Left forelimb (tissue), 1 donor: Measurements from ENCODE around the gene LOXL3.

Experiments
- DNase-seq: peaks from one replicate; pipeline ENCODE4 v3.0.0-alpha.2; 2018; ENCODE audit warnings: low spot score

The LOXL3 gene

DNA sequence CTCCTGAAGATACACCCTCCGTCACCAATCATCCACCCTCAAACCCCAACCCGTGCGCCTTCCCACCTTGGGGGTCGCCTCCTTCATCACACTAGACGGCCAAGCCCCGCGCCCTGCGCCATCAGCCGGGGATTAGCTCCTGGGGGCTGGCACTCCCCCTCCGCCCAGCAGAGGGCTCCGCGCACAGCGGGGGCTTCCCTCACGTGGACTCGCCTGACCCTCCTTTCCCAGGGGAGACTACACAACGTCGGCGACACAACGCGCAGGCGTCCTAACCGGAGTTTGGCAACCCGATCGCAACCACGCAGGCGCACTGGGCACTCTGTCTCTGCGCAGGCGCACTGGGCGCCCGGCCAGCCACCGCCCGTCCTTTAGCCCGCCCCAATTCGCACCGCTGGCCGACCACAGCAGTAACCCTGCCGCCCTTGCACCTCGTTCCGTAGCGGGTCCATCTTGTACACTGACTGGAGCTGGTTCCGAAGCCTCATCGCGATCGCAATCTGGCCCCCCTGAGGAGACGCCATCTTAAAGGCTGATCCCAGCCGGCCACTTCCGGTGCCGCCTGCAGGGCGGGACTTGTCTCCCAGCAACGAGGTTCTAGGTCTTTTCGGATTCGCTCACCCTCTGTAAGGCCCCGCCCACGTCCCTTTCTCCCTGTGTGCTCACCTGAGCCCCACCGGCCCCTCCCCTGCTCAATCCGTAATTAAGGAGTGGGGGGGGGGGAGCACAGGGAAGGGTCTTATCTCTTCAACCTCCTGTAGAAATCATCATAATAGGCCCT lies 46.4 kb downstream of the LOXL3 start, which contains the start of gene PCGF1:
Gene PCGF1, minus strand, starts transcription at position 551 of the 781 bp plus-strand sequence. Its CDS starts 27 bp downstream, at position 524.
- DNase-seq = peak; percentile 99

DNA sequence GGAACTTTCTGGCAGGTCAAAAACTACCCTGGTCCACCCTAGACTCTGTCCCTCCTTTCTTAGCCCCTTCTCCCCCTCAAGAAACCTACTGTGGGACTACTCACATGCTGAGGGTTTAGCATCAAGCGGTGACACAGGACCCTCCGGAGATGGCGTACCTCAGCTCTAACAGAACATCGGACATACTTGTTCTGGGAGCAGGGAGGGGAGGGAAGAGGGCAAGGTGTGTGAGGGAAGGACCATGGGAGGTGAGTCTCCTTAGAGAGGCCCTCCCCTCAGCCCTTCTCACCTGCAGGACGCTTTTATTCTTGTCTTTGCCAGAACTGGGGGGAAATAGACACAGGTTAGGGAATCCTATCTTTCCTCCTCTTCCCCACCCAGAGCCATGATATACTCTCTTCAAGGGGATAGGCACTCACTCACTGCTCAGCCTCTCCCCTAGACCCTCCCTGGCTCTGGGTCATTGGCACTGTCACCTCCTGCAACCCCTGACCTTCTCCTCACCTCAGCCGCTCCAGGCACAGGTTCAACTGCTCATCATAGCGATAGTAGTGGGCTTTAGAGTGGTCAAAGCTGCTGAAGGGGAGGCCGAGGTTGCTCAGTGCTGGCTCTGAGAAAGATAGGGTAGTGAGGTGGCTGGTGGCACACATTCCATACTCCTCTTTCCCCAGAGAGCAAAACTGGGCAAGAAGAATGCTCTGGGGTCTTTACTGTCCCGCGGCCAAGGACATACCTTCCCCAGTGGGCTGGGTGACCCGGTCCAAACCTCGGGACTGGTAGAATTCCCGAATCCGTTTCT lies 48.1 kb downstream of the LOXL3 start:
- no peak for DNase-seq

- DNase-seq = no peak
Observed at GRCh38 chr2:74504591-74504990, 49.2 kb downstream of the LOXL3 start.

DNA sequence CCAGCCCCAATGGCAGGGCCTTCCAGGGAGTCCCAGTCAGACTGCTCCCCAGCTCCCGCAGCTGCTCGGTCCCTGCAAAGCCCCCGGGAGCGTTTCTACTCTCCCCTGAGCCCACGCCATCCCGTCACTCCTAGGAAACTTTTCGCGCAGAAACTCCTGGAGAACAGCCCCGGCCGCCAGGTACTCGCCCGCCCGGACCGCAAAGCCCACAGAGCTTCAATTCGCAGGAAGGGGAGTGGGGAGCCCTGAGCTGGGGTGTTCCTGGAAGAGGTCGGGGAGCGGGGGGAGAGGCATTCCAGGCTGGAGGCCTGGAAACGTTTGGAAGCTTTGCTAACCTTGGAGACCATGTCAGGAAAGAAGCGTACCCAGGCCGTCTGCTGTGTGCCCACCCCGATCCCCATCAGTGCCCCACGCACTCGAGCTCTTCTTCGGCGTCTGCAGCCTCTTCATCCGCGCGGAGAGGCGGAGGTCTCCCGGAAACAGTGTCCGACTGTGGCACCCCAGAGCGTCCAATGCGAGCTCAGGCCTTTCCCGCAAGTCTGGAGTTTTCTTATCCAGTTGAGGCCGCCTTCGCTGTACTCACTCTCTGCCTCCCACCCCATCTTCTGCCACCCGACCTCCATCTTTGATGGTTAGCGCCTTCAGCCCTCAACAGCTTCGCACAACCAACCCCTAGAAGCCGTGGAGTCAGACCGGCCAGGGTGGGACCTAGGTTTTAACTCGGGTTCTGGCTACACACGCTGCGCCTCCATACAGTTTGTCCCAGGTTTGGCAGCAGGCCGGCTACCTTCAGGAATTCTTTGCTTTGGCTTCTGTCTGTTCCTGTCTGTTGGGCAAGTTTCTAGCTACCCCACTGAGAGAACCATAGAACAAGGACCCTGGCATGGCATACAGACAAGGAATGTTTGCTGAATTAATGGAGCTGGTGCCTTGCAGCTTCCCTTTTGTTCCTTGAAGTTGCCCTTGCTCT lies 50.0 kb downstream of the LOXL3 start:
- DNase-seq = no peak

DNA sequence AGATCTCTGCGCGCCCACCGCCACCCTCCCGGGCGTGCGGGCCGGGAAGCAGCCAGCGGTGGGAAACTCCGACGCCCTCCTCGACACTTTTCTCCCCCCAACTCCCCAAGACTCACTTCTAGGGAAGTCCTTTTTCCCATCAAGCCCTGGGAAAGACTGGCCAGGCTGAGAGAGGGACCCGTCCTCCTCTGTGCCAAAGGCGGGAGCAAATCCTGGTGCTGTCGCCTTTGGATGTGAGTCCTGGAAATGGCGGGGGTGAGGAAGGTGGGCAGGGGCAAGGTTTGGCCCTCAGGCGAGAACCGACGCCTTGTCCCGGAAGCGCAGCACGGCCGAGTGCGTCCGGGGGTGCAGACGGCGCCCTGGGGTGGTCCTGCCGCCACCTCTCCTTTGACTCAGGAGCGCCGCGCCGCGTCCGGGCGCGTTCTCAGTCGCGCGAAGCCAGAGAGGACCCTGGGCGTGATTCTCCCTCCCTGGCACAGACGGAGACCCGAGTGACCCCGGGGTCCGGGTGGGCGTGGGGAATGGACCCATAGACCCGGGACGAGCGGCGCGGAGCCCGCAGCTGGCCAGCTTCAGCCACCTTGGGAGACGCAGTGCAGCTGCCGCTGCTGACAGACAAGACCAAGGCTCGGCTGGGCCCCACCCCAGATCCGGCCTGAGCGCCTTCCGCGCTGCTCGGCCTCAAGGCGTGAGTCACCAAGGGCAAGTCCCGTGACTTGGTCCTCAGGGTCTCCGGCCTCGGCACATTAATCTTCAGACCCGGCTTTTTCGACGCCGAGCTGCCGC lies 50.8 kb downstream of the LOXL3 start:
- DNase-seq = no peak

GRCh38 chr2:74502147-74502719 lies 51.5 kb downstream of the LOXL3 start:
- DNase-seq = no peak

DNA sequence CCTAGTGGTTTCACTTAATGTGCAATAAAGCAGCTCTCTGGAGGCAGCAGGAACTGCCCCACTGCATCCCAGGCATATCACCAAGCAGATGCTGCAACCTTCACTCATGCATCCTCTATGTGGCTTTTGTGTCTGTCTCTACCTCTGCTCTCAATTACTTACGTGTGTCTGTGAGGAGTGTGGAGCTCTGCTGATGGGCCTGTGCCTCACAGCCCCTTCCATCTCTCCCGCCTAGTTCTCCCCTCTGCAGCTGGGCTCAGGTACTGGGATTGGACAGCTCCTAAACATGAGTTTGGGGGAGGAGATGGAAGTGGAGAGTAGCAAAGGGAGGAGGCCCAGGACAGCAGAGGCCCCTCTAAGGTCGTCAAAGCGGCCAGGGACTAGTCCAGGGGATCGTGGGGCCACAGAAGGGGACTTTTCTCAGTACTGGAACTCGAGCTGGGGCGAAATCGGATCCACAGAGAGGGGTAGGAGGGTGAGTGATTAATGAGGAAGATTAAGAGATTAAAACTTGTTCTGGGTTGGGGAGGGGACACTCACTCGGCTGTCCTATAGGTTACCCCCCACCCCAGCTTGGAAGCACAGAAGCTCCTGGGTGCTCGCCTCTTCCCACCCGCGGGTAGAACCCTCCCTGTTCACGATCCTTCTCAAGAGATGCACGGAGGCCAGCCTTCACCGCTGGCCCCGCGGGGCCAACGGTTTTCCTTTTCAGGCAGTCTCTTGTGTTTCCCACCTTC lies 52.2 kb downstream of the LOXL3 start:
- DNase-seq = no peak

DNA sequence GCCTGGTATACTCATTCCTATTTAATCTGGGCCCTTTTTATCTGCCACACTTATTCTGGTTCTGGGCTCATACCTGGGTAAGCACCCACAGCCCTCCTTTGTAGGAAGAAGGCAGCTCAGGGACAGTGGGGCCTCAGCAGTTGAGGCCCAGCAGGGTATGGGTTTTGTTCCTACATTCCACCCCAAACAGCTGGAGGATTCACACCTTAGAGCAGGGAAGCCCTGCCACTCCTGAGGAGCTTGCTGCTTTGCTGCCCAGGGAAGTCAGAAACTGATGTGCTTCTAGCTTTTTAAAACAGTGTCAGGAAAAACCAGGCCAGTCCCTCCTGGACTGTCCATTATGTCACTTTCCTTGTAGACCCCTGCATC lies 53.2 kb downstream of the LOXL3 start:
- DNase-seq = no peak

- DNase-seq = no peak
Observed at GRCh38 chr2:74499940-74500577, 53.7 kb downstream of the LOXL3 start.

DNA sequence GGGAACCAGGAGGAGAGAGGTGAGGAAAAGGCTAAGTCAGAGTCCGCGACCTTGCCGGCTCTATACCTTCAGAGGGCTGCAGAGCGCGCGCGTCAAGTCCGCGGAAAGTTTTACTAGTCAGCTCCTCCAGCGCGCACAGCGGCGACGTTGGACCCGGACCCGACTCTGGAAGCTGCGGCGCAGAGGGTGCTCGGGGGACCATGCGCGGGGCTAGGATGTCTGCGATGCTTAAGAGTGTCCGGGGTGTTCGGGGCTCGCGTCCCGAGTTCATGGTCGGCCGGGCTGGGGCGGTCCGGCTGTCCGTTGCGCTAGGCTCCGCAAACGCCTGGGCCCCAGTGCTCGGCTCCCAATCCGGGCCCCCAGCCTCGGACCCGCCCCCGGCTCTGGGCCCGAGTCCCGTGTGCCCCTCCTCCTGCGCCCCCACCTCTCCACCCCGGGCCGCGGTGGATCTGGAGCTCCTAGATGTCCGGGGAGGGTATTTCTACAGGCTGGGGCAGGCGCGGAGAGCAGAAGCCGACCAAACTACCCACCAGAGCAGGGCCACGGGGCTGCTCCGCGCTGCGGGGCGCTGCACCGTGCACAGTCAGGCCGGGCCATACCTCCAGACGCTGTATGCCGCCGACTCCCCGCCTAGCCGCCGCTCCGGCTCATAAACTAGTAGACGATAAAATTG lies 54.3 kb downstream of the LOXL3 start, which contains the start of gene LBX2:
Gene LBX2, minus strand, starts transcription at position 337 of the 673 bp plus-strand sequence. Its CDS starts 66 bp downstream, at position 271.
- no peak for DNase-seq

- no peak for DNase-seq
Observed at GRCh38 chr2:74498500-74499266, 55.1 kb downstream of the LOXL3 start.

GRCh38 chr2:74497777-74498499 lies 55.8 kb downstream of the LOXL3 start:
- no peak for DNase-seq

DNA sequence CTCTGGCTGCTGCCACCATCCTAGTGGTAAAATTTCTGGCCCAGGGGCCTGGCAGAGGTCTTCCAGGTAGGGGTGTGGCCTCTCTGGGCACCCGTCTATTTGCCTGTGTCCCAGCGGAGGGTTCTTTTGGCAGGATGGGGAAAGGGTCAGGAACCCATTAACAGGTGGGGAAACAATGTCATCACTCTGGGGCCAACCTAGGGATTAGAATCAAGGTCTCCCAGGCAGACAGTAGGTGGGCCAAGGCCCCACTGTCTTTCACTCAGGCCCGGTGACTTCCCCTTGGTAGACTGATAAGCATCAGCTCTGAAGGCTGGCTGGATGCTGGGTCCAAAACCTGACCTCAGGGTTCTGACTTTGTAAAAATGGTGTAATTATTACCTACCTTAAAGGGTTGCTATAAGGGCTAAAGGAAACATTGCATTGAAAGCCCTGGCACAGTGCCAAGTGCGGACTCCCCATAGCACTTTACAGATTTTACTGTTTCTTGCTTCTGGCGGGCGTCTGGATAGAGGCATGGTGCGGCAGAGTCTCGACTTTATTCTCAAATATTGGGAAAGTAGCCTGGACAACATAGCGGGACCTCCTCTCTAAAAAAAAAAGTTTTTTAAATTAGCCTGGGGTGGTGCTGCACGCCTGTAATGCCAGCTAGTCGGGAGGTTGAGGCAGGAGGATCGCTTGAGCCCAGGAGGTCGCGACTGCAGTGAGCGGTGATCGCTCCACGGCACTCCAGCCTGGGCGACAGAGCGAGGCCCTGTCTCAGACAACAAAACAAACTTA lies 56.6 kb downstream of the LOXL3 start:
- DNase-seq = no peak

- DNase-seq = no peak
Observed at GRCh38 chr2:74495440-74495839, 58.3 kb downstream of the LOXL3 start.

GRCh38 chr2:74493546-74493945 lies 60.2 kb downstream of the LOXL3 start:
- no peak for DNase-seq

- no peak for DNase-seq
Observed at GRCh38 chr2:74491648-74492544, 61.8 kb downstream of the LOXL3 start.
